Stimulated activated CD4-positive, alpha-beta T cell treated with anti-CD3 and anti-CD28 coated beads, Interleukin-2, amount 100 ng/mL, for 48 hours (primary cell): ENCODE results near the gene USP15.

Experiments used
- DNase-seq, 2 donors: peaks; one replicate each; pipeline ENCODE4 v3.0.0-alpha.2; 2020

The USP15 gene

GRCh38 chr12:62258941-62259630 lies 1.1 kb upstream of the USP15 start:
- DNase-seq, result no peak

GRCh38 chr12:62259631-62259992 lies 592 bp upstream of the USP15 start:
- no peak for DNase-seq

- peak in 1 of 2 donors; percentile 24 for DNase-seq
These were observed 804 bp downstream of the USP15 start for GRCh38 chr12:62260733-62261683.

- DNase-seq, result no peak
These were observed 1.8 kb downstream of the USP15 start for GRCh38 chr12:62261876-62262517.

GRCh38 chr12:62263232-62263631 lies 3.0 kb downstream of the USP15 start:
- no peak for DNase-seq

- no peak for DNase-seq
These were observed 3.8 kb downstream of the USP15 start for GRCh38 chr12:62263966-62264365.

- no peak for DNase-seq
These were observed 4.5 kb downstream of the USP15 start for GRCh38 chr12:62264706-62265105.

GRCh38 chr12:62265511-62265910 lies 5.3 kb downstream of the USP15 start:
- no peak for DNase-seq

GRCh38 chr12:62267026-62267425 lies 6.8 kb downstream of the USP15 start:
- no peak for DNase-seq

- DNase-seq, result no peak
These were observed 7.3 kb downstream of the USP15 start for GRCh38 chr12:62267480-62267879.

- DNase-seq, result no peak
These were observed 8.8 kb downstream of the USP15 start for GRCh38 chr12:62268956-62269355.

- DNase-seq, result no peak
These were observed 9.4 kb downstream of the USP15 start for GRCh38 chr12:62269464-62270228.

GRCh38 chr12:62270384-62270783 lies 10.2 kb downstream of the USP15 start:
- DNase-seq, result no peak

GRCh38 chr12:62270872-62271271 lies 10.7 kb downstream of the USP15 start:
- no peak for DNase-seq

GRCh38 chr12:62272936-62273552 lies 12.8 kb downstream of the USP15 start:
- no peak for DNase-seq

- no peak for DNase-seq
These were observed 13.6 kb downstream of the USP15 start for GRCh38 chr12:62273724-62274380.

GRCh38 chr12:62278022-62278421 lies 17.8 kb downstream of the USP15 start:
- DNase-seq, result no peak

GRCh38 chr12:62279058-62279457 lies 18.9 kb downstream of the USP15 start:
- DNase-seq, result no peak

- no peak for DNase-seq
These were observed 19.8 kb downstream of the USP15 start for GRCh38 chr12:62279961-62280360.

GRCh38 chr12:62282057-62282774 lies 22.0 kb downstream of the USP15 start:
- no peak for DNase-seq

GRCh38 chr12:62284749-62285148 lies 24.5 kb downstream of the USP15 start:
- no peak for DNase-seq
